COR-L47 (cell line): Measurements from ENCODE around the gene CLASP1.
"Not testable (repeated sequence)": the region's sequence is repeated elsewhere in the genome, so short reads cannot be mapped to it uniquely, and the experiment has no call there.

Source experiments
- DNase-seq: peaks from one replicate; lab custom pipeline; 2025; lab: John Stamatoyannopoulos, UW

Gene CLASP1

DNA sequence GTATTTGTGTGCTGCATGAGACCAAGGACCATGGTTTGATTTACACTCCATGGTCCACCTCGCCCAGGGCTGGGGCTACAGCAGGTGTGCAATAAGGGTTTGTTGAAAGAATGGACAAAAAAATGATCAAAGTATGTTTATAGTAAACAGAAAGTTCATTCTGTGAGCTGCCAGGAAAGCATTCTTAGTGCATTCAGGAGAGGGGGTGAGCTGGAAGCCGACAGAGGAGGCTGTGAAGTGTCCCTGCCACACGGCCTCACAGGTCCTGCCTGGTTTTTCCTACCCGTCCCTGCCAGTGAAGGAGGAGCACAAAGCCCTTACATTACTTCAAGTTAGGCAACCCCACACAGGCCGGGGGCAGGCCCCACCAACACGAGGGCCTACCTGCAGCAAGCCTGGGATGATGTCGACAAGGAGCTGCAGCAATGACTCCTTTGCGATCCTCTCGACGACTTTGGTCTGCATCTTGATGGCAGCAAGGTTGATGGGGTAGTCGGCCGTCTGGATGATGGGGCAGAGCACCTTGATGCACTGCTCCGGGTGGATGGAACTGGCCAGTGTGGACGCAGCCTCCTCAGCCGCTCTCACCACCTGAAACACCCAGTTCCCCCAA lies 301.0 kb downstream of the CLASP1 start:
- DNase-seq, result peak; percentile 60

- DNase-seq, result no peak
Measured at GRCh38 chr2:121346859-121347258, 302.4 kb downstream of the CLASP1 start.

DNA sequence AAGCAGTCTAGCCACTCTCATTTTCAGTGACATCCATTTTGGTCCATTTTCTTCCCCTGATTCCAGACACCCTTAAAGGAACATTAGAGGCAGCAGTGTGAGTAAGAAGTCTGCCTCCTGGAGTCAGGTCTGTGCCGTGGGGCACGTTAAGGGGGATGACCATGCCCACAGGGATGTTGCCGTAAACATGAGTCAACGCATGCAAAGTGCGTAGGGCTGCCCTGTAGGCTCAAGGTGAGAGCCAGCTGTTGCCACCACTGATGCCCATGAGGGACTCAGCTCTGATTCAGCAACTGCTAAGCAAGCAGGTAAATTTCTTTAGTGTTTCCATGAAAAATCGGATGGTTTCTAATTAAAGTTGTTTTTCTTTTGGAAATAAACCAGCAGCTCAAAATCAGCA lies 302.9 kb downstream of the CLASP1 start:
- no peak for DNase-seq

GRCh38 chr2:121345887-121346286 lies 303.4 kb downstream of the CLASP1 start:
- DNase-seq, result no peak

DNA sequence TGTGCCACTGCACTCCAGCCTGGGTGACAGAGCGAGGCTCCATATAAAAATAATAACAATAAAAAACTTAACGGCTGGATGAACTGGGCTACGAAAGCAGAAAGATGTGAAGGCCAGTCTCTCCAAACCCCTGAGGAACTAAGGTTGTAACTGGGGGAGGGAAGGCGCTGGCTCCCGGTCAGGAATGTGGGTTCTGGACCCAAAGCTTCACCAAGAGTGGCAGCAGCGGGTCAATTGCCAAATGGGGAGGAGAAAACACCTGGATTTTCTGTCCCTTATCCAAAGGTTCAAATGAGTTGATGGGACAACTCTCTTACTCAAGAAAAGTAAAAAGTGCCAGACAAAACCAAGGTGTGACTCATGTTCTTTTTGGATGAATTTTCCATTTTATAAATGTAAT lies 304.2 kb downstream of the CLASP1 start:
- DNase-seq, result no peak

GRCh38 chr2:121343828-121344399 lies 305.3 kb downstream of the CLASP1 start:
- DNase-seq, result not testable (repeated sequence)

DNA sequence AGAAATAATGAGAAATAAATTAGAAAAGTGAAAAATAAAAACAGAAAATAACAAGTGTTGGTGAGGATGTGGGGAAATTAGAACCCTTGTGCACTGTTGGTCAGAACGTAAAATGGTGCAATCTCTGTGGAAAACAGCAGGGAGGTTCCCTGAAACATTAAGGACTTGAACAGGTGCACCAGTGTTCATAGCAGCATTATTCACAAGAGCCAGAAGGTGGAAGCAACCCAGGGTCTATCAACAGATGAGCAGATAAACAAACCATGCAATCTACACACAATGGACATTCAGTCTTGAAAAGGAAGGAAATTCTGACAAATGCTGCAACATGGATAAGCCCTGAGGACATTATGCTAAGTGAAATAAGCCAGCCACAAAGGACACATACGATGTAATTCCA lies 306.1 kb downstream of the CLASP1 start:
- no peak for DNase-seq

DNA sequence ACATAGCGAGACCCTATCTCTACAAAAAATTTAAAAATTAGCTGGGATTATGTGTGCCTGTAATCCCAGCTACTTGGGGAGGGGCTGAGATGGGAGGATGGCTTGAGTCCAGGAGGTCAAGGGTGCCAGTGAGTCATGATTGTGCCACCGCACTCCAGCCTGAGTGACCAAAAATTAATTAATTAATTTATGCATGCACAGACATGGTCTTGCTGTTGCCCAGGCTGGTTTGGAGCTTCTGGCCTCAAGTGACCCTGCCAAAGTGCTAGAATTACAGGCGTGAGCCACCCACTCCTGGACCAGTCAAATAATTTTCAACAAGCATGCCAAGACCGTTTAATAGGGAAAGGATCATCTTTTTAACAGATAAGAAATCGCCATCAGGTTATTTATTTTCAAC lies 306.5 kb downstream of the CLASP1 start:
- DNase-seq, result no peak

DNA sequence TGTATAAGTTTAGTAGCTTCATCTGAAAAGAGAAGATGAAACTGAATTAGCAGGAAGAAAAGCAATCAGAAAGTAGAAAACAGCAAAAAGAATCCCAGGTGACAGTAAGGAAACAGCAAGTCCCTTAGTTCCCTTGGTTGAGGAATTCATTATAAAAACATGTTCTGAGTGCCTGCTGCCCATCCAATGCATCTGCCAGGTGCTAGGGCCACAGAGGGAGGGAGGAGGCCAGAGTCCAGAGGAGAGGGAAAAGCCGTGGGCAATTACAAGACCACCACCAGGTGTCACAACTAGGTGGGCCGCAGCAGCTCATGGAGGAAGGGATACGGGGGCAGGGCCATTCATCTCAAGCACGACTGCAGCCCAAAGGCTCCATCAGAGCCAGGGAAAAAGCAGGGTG lies 308.3 kb downstream of the CLASP1 start:
- no peak for DNase-seq

- no peak for DNase-seq
Measured at GRCh38 chr2:121338281-121338680, 311.0 kb downstream of the CLASP1 start.

- DNase-seq, result no peak
Measured at GRCh38 chr2:121336528-121337294, 312.6 kb downstream of the CLASP1 start.

DNA sequence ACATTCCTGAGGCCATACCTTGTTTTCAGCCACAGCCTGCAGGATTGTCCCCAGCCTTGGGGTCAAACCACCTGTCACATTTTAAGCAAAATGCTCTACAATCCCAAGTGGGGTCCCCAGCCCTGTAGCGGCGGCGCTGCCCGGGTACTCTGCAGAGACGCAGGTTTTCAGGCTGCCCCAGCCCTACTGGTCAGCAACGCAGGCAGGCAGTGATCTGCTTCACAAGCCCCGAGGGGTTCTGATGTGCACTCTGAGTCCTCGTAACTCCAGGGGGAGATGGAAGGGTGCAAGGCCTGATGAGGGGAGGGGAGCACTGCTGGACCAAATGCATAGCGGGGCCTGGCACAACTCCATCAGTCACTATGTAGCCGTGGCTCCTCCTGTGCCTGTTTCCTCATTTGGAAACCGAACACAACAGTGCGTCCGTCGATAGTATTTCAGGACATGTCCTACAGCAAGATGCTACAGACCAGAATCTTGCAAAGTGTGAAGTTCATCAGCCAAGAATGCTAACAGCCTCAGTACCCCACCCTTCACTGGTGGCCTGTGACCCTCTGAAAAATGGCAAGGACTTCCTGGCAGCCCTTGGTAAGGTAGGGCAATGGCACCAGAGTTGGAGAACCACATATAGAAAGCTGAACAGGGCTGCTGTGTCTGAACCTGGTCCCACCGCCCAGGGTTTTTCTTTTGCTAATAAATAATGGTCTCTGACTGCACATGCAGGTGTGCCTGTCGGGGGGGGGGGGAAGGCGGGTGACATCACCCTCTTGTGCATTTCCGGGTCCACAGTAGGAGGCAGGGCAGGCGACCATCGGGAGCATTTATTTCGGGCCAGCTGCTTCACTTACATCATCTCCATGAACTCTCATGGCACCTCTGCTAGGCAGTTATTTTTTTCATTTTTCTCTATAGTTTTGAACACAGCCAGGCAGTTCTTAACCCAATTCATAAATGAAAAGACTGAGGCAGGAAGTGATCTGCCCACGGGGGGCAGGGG lies 313.7 kb downstream of the CLASP1 start:
- DNase-seq, result peak; percentile 33

GRCh38 chr2:121334581-121335293 lies 314.5 kb downstream of the CLASP1 start:
- DNase-seq, result no peak

DNA sequence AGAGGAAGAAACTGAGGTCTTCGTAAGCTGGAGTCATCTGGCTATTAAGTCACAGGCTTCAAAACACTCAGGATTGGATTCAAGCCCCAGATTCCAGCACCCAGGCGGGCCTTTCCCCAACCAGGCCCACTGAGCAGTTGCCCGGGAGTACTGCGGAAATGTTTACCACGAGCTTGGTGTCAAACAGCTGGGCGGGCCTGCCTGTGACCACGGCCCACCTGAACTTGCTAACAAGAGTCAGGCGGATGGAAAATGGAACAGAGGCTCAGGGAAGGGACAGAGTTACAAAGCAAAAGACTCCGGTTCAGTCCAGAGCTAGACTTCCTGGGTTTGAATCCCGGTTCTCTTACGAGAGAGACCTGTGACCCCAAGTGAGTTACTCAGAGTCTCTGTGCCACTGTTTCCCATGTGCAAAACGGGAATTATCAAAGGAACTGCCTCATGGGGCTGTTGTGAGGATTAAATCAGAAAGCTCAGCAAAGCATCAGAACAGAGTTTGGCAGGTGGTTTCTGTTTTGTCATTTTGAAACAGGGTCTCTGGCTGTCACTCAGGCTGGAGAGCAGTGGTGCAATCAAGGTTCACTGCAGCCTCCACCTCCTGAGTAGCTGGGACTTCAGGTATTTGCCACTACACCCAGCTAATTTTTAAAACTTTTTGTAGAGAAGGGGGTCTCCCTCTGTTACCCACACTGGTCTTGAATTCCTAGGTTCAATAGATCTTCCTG lies 315.3 kb downstream of the CLASP1 start:
- no peak for DNase-seq

- DNase-seq, result no peak
Measured at GRCh38 chr2:121333231-121333630, 316.0 kb downstream of the CLASP1 start.

- DNase-seq, result not testable (repeated sequence)
Measured at GRCh38 chr2:121331324-121331723, 317.9 kb downstream of the CLASP1 start.

GRCh38 chr2:121330921-121331320 lies 318.3 kb downstream of the CLASP1 start:
- no peak for DNase-seq

DNA sequence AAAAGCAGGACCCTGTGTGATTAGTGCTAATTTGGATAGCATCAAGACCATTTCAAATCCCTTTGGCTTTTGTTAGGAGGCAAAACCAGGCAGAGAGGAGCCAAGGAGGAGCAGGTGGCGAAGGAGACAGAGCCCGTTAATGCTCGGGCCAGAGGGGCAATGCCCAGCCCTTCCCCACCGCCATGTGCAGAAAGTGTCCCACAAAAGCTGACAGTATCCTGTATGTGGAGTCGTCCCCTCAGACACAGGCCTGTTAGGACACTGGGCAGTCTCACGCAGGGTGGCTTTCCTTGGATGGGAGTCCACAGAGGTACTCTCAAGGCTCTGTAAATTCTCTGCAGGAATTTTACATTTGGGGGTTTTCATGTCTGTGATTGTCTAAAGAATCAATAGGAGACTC lies 319.5 kb downstream of the CLASP1 start:
- DNase-seq, result no peak

GRCh38 chr2:121326628-121327027 lies 322.6 kb downstream of the CLASP1 start:
- DNase-seq, result no peak

DNA sequence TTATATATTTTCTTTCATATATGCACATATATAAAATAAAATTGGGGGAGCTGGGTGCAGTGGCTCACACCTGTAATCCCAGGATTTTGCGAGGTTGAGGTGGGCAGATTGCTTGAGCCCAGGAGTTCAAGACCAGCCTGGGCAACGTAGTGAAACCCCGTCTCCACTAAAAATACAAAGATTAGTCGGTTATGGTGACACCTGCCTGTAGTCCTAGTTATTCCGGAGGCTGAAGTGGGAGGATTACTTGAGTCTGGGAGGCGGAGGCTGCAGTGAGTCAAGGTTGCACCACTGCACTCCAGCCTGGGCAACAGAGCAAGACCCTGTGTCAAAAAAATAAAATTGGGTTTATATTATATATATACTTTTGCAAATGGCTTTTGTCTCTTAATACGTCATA lies 324.7 kb downstream of the CLASP1 start:
- no peak for DNase-seq

DNA sequence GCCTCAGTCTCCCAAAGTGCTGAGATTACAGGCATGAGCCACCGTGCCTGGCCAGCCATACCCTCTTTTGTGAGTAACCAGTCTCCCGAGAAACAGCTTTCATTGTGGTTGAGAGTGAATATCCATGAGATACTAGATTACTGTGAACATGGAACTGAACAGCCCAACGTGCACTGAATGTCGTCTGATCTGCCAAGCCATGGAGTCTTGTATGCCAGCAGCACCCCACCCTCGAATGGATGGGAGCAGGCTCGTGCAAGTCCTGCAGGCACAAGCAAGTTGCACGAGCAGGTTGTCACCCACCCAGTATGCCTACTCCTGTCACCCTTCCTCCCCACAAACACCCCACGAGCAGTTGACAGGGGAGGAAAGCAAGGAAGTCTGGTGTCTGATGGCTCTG lies 327.8 kb downstream of the CLASP1 start:
- DNase-seq, result no peak
